GM18858 (cell line): ENCODE measurements around the gene KLK2.
A peak's percentile ranks its signal among the peaks of the same experiment; 100 is the strongest.
"Not testable (repeated sequence)": the region's sequence is repeated elsewhere in the genome, so short reads cannot be mapped to it uniquely, and the experiment has no call there.

Source experiments
- ATAC-seq: cut with Tn5 transposase; IDR thresholded peaks from one replicate; pipeline ENCODE4 v1.9.1; 2021; ENCODE audit not compliant: unreplicated experiment

KLK2 gene

DNA sequence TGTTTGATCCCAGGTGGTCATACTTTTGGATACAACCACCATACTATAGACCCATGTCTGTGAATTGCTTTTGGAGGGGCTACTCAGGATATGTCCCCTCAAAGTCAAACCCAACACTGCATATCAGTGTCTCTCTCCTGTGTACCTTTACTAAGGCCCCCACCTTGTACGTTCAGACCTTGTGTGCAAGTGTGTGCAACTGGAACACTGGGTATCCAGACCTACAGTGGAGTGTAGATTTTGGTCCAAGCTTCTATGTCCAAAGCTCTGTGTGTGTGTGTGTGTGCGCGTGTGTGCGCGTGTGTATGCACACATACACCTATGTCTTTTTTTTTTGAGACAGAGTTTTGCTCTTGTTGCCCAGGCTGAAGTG is 18.0 kb downstream of the KLK2 start:
- ATAC-seq, result no peak

DNA sequence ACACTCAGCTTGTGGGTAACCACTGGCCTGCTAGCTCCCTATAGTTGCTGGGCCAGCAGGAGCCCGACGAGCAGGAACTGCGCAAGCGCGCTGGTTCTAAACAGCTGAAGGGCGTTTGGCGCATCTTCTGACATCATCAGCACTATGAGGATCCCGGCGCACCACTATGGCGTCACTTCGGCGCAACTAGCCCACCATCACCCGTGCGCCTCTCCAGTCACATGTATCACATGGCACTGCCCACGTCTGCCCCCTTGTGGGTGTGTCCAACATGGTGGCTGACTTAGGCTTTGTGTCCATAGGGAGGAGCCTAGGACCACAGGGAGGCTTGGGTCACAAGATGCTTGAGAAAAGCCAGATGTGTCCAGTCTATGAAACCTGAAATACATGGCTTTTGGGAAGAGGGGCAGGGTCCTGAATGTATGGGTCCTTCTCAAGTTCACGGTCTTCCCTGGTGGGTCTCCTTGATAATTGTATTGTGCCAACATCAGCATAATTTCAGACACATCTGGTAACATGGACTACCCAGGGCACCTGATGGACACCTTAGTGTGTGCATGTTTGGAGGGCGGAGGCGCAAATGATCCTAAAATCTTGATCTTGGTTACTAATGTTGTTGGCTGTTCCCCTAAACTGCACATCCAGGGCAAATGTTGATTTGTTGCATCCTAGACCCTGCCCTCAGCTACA is 20.0 kb downstream of the KLK2 start:
- no peak for ATAC-seq

DNA sequence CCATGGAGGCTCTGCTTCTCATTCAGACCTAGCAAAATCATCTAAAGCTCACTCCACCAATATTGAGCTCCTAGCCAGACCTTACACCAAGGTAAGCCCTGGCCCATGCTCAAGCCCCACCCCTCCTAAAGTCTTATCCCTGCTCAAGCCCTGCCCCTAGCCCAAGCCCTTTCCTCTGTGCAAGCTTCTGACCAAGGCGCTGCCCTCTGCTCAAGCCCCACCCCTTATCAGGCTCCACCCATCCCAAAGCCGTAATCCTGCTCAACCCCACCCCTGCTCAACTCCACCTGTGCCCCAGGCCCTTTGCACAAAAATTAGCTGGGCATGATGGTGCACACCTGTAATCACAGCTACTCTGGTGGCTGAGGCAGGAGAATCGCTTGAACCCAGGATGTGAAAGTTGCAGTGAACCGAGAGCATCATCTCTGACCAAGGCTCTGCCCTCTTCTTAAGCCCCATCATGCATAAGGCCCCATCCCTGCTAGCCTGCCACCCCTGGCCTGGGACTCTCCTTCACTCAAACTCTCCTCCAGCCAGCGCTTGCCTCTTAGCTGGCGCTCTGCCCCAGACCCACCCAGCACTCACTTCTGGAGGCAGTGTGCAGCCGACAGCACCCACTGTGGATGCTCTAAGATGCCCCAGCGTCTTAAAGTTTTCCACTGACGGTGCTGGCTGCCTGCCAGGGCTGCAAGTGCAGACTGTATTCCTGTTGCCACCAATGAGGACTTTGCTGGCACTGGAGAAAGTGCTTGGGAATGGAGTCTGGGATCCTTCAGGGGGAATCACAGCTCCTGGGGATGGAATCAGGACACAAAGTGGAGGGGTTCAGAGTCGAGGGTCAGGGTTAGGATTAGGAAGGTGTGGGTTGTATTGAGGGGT is 21.5 kb downstream of the KLK2 start:
- no peak for ATAC-seq

DNA sequence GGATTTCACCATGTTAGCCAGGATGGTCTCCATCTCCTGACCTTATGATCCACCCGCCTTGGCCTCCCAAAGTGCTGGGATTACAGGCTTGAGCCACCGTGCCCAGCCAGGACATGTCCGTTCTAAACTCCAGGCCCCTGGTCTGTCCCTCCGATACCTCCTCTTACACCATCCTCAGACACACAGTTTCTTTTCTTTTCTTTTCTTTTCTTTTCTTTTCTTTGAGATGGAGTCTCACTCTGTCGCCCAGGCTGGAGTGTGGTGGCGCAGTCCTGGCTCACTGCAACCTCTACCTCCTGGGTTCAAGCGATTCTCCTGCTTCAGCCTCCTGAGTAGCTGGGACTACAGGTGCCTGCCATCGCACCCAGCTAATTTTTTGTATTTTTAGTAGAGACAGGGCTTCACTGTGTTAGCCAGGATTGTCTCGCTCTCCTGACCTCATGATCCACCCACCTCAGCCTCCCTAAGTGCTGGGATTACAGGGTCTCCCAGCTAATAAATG is 22.9 kb downstream of the KLK2 start:
- not testable (repeated sequence) for ATAC-seq

DNA sequence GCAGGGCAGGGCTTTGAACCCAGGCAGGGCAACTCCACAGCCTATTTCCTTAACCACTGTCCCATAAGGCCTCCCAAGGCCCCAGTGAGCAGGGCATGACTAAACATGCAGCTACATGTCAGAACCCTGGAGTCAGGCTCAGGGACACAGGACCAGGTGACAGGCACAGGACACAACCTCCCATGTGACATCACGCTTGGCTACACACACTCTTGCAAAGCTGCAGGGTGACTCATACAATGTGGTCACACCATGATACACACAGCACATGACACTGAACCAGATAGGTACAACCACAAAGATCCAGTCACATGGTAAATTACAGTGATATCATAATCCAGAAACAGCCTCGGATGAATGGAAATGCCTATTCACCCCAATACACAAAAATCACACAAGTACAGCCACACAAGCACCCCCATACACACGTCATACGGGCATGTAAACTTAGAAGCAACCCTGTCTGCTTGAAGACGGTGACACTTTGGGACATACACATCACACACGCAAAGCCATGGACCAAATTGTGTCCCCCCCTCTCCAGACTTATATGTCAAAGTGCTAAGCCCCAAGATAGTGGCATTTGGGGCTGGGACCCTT is 23.5 kb downstream of the KLK2 start:
- ATAC-seq, result peak; percentile 81

DNA sequence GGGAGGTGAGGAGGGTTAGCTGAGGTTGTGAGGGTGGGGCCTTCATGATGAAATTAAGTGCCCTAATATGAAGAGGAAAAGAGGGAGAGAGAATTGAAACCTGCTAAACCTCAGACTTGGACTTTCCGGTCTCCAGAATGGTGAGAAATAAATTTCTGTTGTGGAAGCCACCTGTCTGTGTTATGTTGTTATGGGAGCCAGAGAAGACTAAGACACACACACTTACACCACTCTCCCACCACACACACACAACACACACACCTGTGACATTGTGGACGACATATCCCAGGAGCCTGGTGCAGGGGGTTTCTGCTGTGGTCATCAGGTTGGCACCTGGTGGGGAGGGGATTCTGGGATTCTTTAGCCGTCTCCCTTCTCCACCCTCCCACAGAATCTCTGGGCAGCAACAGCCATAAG is 24.0 kb downstream of the KLK2 start:
- ATAC-seq, result peak; percentile 17

DNA sequence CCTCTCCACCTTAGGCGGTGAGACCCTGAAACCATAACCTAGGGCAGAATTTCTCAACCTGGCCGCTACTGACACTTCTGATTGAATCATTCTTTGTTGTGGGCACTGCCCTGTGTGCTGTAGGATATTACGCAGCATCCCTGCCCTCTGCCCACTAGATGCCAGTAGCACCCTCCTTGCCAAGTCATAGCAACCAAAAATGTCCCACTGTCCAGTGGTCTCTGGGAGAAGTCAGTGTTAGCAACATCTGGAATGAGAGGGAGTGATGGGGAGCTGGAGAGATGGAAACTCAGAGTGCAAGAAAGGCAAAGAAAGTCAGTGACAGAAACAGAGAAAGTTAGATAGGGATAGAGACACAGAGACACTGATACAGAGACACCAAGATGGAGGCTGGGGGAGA is 24.4 kb downstream of the KLK2 start:
- ATAC-seq, result no peak

DNA sequence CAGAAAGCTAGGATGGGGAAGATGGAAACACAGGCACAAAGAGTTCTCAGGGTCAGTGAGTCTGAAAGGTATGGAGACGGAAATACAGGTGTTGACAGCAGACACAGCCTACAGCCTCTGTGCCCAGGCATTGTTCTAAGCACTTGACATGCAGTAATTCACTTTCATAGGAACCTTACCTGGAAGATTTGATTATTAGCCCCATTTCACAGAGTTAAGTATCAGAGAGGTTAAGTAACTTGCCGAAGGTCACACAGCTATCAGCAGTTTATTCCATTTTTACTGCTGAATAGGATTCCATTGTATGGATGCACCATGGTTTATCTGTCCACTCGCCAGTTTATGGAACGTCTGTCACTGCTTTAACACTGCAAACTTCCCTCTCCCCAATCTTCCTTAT is 24.8 kb downstream of the KLK2 start:
- ATAC-seq, result no peak

DNA sequence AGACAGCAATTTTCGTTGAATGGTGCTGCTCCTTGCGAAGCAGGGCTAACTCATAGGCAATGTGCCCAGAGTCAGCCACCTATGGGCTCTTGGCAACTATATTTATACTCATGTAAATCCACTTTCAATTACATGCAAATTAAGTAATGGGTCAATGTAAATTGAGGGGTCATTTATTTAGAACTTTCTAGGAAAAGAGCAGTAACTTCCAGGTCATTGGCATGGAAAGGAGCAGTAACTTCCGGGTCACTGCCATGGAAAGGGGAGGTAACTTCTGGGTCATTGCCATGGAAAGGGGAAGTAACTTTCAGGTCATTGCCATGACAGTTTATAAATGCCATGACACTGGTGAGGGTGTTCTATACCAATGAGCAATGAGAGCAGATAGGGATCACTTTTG is 26.3 kb downstream of the KLK2 start:
- no peak for ATAC-seq

DNA sequence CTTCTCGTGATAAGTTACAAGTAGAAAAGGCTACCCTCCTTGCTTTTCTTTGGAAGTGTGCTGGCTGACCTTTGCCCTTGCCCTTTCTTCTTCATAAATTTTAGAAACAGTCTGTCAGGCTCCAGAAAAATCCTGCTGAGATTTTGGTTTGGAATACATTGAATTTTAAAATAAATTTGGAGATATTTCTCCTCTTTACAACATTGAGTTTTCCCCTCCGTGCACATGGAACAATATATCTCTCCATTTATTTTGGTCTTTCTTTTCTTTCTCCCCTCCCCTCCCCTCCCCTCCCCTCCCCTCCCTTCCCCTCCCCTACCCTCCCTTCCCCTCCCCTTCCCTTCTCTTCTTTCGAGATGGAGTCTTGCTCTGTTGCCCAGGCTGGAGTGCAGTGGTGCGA is 29.4 kb downstream of the KLK2 start:
- ATAC-seq, result no peak

DNA sequence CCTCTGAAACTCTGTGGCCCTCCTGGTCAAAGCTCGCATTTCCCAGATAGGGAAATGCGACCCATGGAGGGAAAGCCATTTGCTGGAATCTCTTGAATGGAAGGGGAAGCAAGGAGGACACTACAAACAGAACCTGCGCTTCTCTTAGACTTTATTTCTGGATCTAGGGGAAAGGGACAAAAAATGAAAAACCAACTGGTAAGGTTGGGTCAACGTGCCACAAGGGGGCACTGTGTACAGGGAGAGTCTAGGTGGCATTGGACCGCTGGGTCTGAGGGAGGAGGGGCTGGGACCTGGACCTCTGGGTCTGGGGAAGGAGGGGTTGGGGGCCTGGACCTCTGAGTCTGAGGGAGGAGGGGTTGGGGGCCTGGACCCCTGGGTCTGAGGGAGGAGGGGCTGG is 33.0 kb downstream of the KLK2 start:
- ATAC-seq, result no peak

DNA sequence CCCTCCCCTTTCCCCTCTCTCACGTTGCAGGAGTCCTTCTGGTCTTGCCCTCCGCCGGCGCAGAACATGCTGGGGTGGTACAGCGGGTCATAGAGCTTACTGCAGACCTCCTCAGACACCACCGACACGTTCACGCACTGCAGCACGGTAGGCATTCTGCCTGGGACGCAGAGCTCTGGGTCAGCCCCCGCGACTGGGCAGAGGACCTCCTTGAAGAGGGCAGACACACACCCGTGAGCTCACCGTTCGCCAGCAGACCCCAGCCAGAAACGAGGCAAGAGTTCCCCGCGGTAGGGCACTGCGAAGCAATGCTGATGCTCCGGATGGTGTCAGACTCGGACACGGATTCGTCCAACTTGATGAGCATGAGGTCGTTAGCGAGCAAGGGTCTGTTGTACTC is 35.1 kb downstream of the KLK2 start:
- no peak for ATAC-seq

DNA sequence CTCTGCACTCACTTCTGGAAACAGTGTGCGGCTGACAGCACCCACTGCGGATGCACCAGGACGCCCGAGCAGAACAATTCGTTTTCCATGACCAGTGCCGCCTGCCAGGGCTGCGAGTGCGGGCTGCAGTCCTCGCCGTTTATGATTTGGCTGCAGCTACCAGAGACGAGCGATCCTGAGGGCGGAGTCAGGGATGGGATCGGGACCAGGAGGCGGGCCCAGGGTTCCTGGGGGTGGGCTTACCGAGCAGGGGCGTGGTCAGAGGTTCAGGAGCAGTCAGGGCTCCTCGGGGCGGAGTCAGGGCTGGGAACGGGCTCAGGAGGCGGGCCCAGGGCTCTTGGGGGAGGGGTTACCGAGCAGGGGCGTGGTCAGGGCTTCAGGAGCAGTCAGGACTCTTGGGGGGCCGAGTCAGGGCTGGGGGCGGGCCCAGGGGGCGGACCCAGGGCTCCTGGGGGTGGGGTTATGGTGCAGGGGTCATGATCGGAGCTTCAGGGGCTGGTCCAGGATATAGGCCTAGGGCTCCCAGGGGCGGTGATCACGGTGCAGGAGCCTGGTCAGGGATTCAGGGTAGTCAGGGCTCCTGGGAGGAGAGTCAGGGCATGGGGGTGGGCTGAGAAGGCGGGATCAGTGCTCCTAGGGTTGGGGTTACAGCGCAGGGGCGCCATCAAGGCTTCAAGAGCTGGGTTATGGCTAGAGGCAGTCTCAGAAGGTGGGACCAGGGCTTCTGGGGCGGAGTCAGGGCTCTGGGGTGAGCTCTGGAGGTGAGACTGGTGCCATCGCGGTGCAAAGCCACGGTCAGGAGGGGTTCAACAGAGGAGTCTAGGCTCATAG is 36.2 kb downstream of the KLK2 start:
- ATAC-seq, result no peak

DNA sequence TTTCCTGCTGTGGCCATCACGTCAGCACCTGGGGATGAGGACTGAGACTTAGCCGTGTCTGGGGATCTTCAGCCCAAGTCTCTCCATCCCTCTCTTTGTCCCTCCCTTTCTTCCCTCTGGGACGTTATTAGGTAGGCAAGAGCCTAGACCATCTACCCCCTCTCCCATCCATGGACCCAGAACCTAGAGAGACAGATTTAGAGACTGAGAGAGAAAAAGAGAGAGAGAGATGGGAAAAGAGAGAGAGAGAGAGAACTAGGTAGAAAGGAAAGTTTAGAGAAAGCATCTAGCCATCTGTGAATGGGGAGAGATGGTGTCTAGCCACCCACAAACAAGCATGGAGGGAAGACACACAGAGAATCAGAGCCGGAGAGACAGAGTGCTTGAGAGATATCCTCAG is 37.5 kb downstream of the KLK2 start:
- ATAC-seq, result no peak

DNA sequence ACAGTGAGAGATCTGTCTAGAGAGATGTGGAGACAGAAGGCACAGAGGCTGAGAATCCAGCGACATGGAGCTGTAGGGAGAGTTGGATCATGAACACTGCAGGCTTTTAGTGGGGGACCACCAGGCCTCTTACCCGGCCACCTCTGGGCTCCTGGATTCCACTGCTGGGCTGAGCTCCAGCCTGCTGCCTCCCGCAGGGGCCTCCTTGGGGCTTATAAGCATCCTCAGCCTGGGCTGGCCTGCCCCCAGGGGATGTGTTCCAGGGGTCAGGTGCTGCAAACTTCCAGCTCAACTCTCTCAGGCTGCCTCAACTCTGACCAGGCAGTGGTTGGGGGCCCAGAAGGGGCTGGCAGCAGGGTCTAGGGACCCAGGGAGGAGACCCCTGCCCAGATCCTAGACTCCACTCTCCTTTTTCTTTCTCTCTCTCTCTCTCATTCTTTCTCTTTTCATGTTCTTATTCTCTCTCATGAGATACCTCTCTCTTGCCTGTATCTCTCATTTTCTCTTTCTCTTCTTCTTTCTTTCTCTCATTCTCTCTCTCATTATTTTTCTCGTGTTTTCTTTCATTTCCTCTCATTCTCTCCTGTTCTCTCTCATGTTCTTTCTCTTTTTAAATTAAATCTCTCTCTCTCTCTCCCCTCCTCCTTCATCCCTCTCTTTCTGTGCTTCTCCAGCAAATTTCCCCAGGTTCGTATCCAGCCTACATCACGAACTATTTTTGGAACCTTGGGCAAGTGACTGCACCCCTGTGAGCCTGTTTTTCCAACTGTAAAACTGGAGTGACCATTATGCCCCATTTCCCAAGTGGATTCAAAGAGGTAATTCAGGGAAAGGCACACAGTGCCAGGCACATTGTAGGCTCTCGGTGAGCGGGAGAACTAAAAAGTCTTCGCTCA is 38.2 kb downstream of the KLK2 start, which contains the start of gene KLK4:
TSS of gene KLK4 (minus strand) at position 190 of the 896 bp plus-strand sequence. CDS start 657 bp downstream, outside the sequence.
- no peak for ATAC-seq

DNA sequence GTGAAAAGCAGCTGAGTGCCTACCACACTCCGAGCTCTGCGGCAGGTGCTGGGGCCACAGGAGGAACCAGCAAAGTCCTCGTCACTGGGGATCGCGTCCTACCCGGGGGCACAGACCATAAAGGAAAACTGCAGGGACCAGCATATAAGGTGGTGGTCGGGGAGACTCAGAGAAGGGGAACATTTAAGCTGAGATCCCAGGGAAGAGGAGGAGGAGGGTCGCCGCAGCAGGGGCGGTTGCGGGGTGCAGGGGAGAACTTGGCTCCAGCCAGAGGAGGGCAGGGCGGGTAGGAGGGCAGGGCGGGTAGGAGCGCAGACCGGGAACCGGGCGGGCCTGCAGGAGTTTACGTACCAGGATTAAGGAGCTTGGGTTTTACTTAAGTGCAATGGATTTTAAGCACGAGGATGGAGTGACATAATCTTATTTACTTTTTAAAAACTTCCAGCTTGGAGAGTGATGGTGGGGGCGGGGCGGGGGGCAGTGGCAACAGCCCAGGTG is 38.9 kb downstream of the KLK2 start:
- no peak for ATAC-seq

DNA sequence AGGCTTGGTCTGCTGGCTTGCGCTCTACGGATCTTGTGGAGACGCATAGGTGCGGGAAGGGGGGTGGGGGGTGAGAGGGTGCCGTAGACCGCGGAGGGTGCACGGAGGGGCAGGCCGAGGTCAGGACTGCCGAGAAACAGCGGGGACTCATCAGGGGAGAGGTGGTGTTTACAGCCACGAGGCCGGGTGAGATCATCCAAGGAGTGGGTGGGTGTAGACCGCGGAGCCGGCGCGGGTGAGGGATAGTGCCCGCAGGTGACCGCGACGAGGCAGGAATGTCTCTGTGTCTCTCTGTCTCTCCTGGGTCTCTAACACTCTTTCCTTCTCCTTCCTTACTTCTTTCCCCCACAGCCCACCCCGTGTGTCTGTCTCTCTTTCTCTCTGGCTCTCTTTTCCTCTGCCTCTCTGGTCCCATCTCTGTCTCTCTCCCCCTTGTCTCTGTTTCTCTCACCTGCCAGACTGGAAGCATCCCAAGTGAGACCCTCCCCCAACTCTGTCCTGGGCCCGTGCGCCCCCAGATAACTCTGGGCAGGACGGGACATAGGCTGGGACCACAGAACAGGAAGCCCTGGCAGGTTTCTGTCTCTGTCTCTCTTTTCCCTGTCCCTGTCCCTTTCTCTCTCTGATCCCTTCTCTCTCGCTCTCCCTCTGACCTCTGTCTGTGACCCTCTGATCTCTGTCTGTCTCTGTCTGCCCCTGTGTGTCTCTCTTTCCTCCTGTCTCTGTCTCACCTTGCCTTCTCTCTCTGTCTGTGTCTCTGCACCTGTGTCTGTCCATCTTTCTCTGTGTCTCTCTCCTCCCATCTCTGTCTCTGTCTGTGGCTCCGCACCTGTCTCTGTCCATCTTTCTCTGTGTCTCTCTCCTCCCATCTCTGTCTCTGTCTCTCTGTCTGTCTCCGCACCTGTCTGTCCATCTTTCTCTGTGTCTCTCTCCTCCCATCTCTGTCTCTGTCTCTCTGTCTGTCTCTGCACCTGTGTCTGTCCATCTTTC is 39.8 kb downstream of the KLK2 start:
- ATAC-seq, result no peak

DNA sequence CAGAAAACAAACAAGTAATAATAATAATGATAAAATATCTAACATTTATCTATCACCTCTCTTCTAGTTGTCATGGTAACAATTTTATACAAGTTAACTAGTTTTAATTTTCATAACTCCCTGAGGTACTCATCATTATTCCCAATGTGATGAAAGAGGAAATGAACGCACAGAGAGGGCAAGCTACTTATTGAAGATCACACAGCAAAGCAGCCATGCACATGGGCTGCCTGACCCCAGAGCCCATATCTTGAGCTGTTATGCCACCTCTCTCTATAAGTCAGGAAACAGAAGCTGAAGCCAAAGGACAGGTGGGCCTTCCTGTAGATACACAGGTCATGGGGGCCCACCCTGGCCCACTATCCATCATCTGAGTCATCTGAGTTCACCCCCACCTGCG is 42.8 kb downstream of the KLK2 start:
- ATAC-seq, result no peak
